Body of pancreas (tissue), 4 donors: ENCODE results near the gene TGFB2. TPM values are rescaled to one million over a fixed set of nuclear protein-coding genes. Genes with fewer than 3 reads are reported as not detected.
A peak's percentile ranks its signal among the peaks of the same experiment; 100 is the strongest.

ENCODE experiments used
- ATAC-seq: fragments of 150-250 bp; one replicate; pipeline ENCODE4 v1.9.1; 2016
- DNase-seq, 4 donors: peaks; one replicate each; pipeline ENCODE4 v3.0.0-alpha.2; 2019
- H3K27ac ChIP-seq, 4 donors: fragments of 200-600 bp; sonication (generic); 1 replicate in 3 of 4; 2 replicates in 1 of 4; pipeline versions ENCODE4 v1.5.1 to v1.6.1; 2016 to 2019; ENCODE audit warnings: mild to moderate bottlenecking in 1 of 4, mixed read lengths in 1 of 4, moderate library complexity in 1 of 4
- H3K27me3 ChIP-seq, 2 donors: fragments of 200-600 bp; sonication (generic); one replicate each; pipeline ENCODE4 v1.6.0; 2016; ENCODE audit warnings: mild to moderate bottlenecking in 1 of 2
- H3K36me3 ChIP-seq, 2 donors: fragments of 200-600 bp; sonication (generic); replicated peaks in 1 of 2; 2 replicates each; pipeline ENCODE4 v1.5.1; 2016; ENCODE audit warnings: low read depth in 2 of 2; ENCODE audit not compliant: insufficient read depth in 1 of 2
- H3K4me1 ChIP-seq: fragments of 200-600 bp; sonication (generic); one replicate; pipeline ENCODE4 v1.6.0; 2016
- H3K4me3 ChIP-seq, 2 donors: fragments of 200-600 bp; sonication (generic); 1 replicate in 1 of 2; 2 replicates in 1 of 2; pipeline ENCODE4 v1.5.1; 2016 to 2019
- H3K9me3 ChIP-seq, 3 donors: fragments of 200-600 bp; sonication (generic); 1 replicate in 2 of 3; 2 replicates in 1 of 3; pipeline ENCODE4 v1.5.1; 2016
- CTCF ChIP-seq, 7 experiments: fragments of 450-650 bp in 4 of 7; fragments of 200-600 bp in 3 of 7; sonication (generic) in 3 of 7; IDR thresholded peaks; one replicate each; pipeline ENCODE4 v1.5.1; 2016 to 2019; ENCODE audit warnings: antibody characterized with exemption in 7 of 7
- POLR2A ChIP-seq, 3 donors: fragments of 450-650 bp; IDR thresholded peaks; one replicate each; pipeline ENCODE4 v1.6.1; 2016; ENCODE audit warnings: antibody characterized with exemption in 3 of 3, mild to moderate bottlenecking in 2 of 3
- WGBS, 2 donors: methylation state at CpG; one replicate each; pipeline ENCODE4 v1.1.5; 2017; 5-methylcytosine and 5-hydroxymethylcytosine counted together
- intact Hi-C: fragments of 100-400 bp; cut with DNase I; formaldehyde crosslinking; loops from one replicate; pipeline ENCODE4 v1.15.1; 2023
- total RNA-seq, 2 donors: library from RNA; depleted of rRNA; stranded (reverse); fragments of >200 nt; gene quantifications; one replicate each; pipeline ENCODE4 v1.1.0, GENCODE V29; 2016

The TGFB2 gene
- total RNA-seq, 2 donors from 2014 or later: 4.3 to 4.9 TPM

- intact Hi-C loops: no loop called here
- Histone ChIP-seq H3K27me3 (no peaks in the 10 kb centered on the region), H3K4me3 (no peak overlapping the region), H3K36me3 (no peaks in the 10 kb centered on the region), H3K27ac (no peak overlapping the region), H3K4me1 (peaks cover 12% of the 10 kb centered on the region), H3K9me3 (no peaks in the 10 kb centered on the region)
- DNase-seq (no peak), ATAC-seq (no peak)
- 66 to 82% methylated on average over 4 of the region's 4 CpGs for WGBS, 2 donors
- TF ChIP-seq CTCF (IDR thresholded peaks at IDR 0.05): no peak
- TF ChIP-seq POLR2A (IDR thresholded peaks at IDR 0.05): no peak
These were observed 46.7 kb upstream of the TGFB2 start for GRCh38 chr1:218298398-218298797.

- intact Hi-C loops: no loop called here
- Histone ChIP-seq H3K27me3 (no peaks in the 10 kb centered on the region), H3K4me1 (peaks cover 12% of the 10 kb centered on the region), H3K9me3 (no peaks in the 10 kb centered on the region), H3K27ac (no peak overlapping the region), H3K4me3 (no peak overlapping the region), H3K36me3 (no peaks in the 10 kb centered on the region)
- TF ChIP-seq POLR2A (IDR thresholded peaks at IDR 0.05) (no peak), CTCF (IDR thresholded peaks at IDR 0.05) (peak in 5 of 7 experiments; percentile 7 to 40 (median 35))
- 65 to 72% methylated on average over 2 of the region's 2 CpGs for WGBS, 2 donors
- DNase-seq (no peak), ATAC-seq (no peak)
These were observed 45.7 kb upstream of the TGFB2 start for GRCh38 chr1:218299416-218299815.

GRCh38 chr1:218301217-218301616 is 43.9 kb upstream of the TGFB2 start:
- Histone ChIP-seq H3K4me1 (peaks cover 12% of the 10 kb centered on the region), H3K4me3 (no peak overlapping the region), H3K9me3 (no peaks in the 10 kb centered on the region), H3K36me3 (peaks cover 0 to 1% of the 10 kb centered on the region in 2 donors), H3K27me3 (no peaks in the 10 kb centered on the region), H3K27ac (no peak overlapping the region)
- DNase-seq (no peak), ATAC-seq (no peak)
- TF ChIP-seq CTCF (IDR thresholded peaks at IDR 0.05) (no peak), POLR2A (IDR thresholded peaks at IDR 0.05) (no peak)
- 84 to 97% methylated on average over 1 of the region's 1 CpG for WGBS, 2 donors
- intact Hi-C loops: no loop called here

- Histone ChIP-seq H3K4me1 (peaks cover 12% of the 10 kb centered on the region), H3K27me3 (no peaks in the 10 kb centered on the region), H3K4me3 (no peak overlapping the region), H3K36me3 (peaks cover 0 to 2% of the 10 kb centered on the region in 2 donors), H3K9me3 (no peaks in the 10 kb centered on the region), H3K27ac (no peak overlapping the region)
- TF ChIP-seq CTCF (IDR thresholded peaks at IDR 0.05) (no peak), POLR2A (IDR thresholded peaks at IDR 0.05) (no peak)
- ATAC-seq: no peak
- 71 to 82% methylated on average over 3 of the region's 3 CpGs for WGBS, 2 donors
- no peak for DNase-seq
- intact Hi-C loops: no loop called here
These were observed 43.0 kb upstream of the TGFB2 start for GRCh38 chr1:218302155-218302554.

- peaks cover 12% of the 10 kb centered on the region for H3K4me1 ChIP-seq
- no peaks in the 10 kb centered on the region for H3K27me3 ChIP-seq
- H3K27ac ChIP-seq: no peak overlapping the region
- TF ChIP-seq POLR2A (IDR thresholded peaks at IDR 0.05): no peak
- TF ChIP-seq CTCF (IDR thresholded peaks at IDR 0.05): no peak
- no peak overlapping the region for H3K4me3 ChIP-seq
- no peak for DNase-seq
- peaks cover 0 to 2% of the 10 kb centered on the region in 2 donors for H3K36me3 ChIP-seq
- no peaks in the 10 kb centered on the region for H3K9me3 ChIP-seq
- ATAC-seq: no peak
- intact Hi-C loops: no loop called here
These were observed 41.8 kb upstream of the TGFB2 start for GRCh38 chr1:218303176-218303879.
